ENCODE data around the gene HNRNPA0. TPM values are rescaled to one million over a fixed set of nuclear protein-coding genes. Genes with fewer than 3 reads are reported as not detected.

Gene HNRNPA0
- total and polyA plus RNA-seq, 2 donors (not counting 3 experiments of a cell fraction or from before 2014, with no cell fraction given) = 16.0 to 37.5 TPM

- Histone ChIP-seq H3K4me1 (ENCODE audit: control insufficient read depth, extremely low read depth, insufficient read depth, low read length) (peaks cover 22% of the 10 kb centered on the region), H3K9ac (replicated peaks; ENCODE audit: extremely low read depth, insufficient read depth, low read length) (no peak overlapping the region), H3K9me3 (replicated peaks; ENCODE audit: control insufficient read depth, insufficient read depth, low read length) (no peaks in the 10 kb centered on the region), H2AFZ (ENCODE audit: low read depth, low read length) (no peak overlapping the region), H3K4me2 (ENCODE audit: insufficient read depth, low read length) (no peak overlapping the region), H3K79me2 (ENCODE audit: control insufficient read depth, insufficient read depth, low read length) (peaks cover 3% of the 10 kb centered on the region), H3K27ac (ENCODE audit: insufficient read depth, low read depth, low read length) (no peak overlapping the region), H3K27me3 (ENCODE audit: control insufficient read depth in 2 of 2, insufficient read depth in 2 of 2, low read length in 2 of 2) (no peaks in the 10 kb centered on the region), H3K36me3 (ENCODE audit: control insufficient read depth in 2 of 2, extremely low read depth in 1 of 2, insufficient read depth in 2 of 2, low read length in 2 of 2) (peaks cover 0 to 2% of the 10 kb centered on the region in 2 experiments), H4K20me1 (replicated peaks; ENCODE audit: control insufficient read depth, extremely low read depth, insufficient read depth, low read length) (no peaks in the 10 kb centered on the region), H3K9me1 (replicated peaks; ENCODE audit: control insufficient read depth, extremely low read depth, insufficient read depth, low read length) (no peaks in the 10 kb centered on the region), H3K4me3 (replicated peaks in 1 of 3; ENCODE audit: insufficient read depth in 1 of 3, low read depth in 1 of 3, low read length in 3 of 3) (no peak overlapping the region)
- ChIA-PET POLR2A (no interaction called here), CTCF (interaction anchor here (1.1 to 8.7 kb wide), 6 partner anchors 11 to 102 kb away, joined by 3 to 226 read pairs (median 8); no protein-coding TSS in a partner anchor)
- BruUV-seq (replicated peaks) = no TSS peak
- DNase-seq (ENCODE audit: low read depth, low spot score) (no peak), FAIRE-seq (no peak)
- intact Hi-C loops (cut with micrococcal nuclease) (no loop called here), dilution Hi-C loops (cut with MboI; ENCODE audit: extremely low pct_ligation_motif_present, low sequenced_read_pairs) (no loop called here)
- TF ChIP-seq FOS (IDR thresholded peaks at IDR 0.05; ENCODE audit: borderline replicate concordance, insufficient read depth, low read length) (no peak), POLR2A (IDR thresholded peaks at IDR 0.05; ENCODE audit: low read depth, low read length) (no peak), GATA2 (IDR thresholded peaks at IDR 0.05; ENCODE audit: insufficient read depth, insufficient read length, low read depth, low read length) (no peak), JUN (IDR thresholded peaks at IDR 0.05; ENCODE audit: borderline replicate concordance, insufficient read depth, insufficient read length, low read depth) (no peak), MYC (IDR thresholded peaks at IDR 0.05; ENCODE audit: low read depth, low read length) (no peak), POLR2AphosphoS5 (IDR thresholded peaks at IDR 0.05; ENCODE audit: insufficient read depth, low read depth, low read length) (no peak), EZH2 (IDR thresholded peaks at IDR 0.05; ENCODE audit: borderline replicate concordance, low read depth, low read length, severe bottlenecking) (no peak), MAX (IDR thresholded peaks at IDR 0.05; ENCODE audit: insufficient read depth, insufficient read length) (no peak), CTCF (IDR thresholded peaks at IDR 0.05; ENCODE audit: extremely low read depth in 1 of 2, insufficient read depth in 1 of 2, low read depth in 1 of 2, low read length in 2 of 2) (no peak)
Observed at GRCh38 chr5:137731176-137731575, 23.0 kb downstream of the HNRNPA0 start.
